Keratinocyte (primary cell): ENCODE measurements around the gene OLFML2A.
"Not testable (repeated sequence)": the region's sequence is repeated elsewhere in the genome, so short reads cannot be mapped to it uniquely, and the experiment has no call there.

Source experiments
- EZH2 ChIP-seq: IDR thresholded peaks from one replicate; pipeline ENCODE4 v1.6.1; 2012; ENCODE audit warnings: inconsistent platforms, mild to moderate bottlenecking, low read length, moderate library complexity
- TF ChIP-seq, protein P1 (sequence below), 3 experiments: IDR thresholded peaks in 1 of 3; conservative IDR thresholded peaks in 1 of 3; optimal IDR thresholded peaks in 1 of 3; 2 replicates in 2 of 3; 3 replicates in 1 of 3; pipeline versions ENCODE3 to v1.5.1; 2011; ENCODE audit warnings: low read length in 3 of 3, mild to moderate bottlenecking in 3 of 3, moderate library complexity in 2 of 3, control low read depth in 1 of 3, inconsistent platforms in 1 of 3; ENCODE audit not compliant: insufficient read depth in 2 of 3; ENCODE audit errors: extremely low read depth in 1 of 3

GRCh38 chr9:124738075-124738474, 38.9 kb upstream of the OLFML2A start:
- TF ChIP-seq, protein P1, sequence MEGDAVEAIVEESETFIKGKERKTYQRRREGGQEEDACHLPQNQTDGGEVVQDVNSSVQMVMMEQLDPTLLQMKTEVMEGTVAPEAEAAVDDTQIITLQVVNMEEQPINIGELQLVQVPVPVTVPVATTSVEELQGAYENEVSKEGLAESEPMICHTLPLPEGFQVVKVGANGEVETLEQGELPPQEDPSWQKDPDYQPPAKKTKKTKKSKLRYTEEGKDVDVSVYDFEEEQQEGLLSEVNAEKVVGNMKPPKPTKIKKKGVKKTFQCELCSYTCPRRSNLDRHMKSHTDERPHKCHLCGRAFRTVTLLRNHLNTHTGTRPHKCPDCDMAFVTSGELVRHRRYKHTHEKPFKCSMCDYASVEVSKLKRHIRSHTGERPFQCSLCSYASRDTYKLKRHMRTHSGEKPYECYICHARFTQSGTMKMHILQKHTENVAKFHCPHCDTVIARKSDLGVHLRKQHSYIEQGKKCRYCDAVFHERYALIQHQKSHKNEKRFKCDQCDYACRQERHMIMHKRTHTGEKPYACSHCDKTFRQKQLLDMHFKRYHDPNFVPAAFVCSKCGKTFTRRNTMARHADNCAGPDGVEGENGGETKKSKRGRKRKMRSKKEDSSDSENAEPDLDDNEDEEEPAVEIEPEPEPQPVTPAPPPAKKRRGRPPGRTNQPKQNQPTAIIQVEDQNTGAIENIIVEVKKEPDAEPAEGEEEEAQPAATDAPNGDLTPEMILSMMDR (optimal IDR thresholded peaks at IDR 0.05 in 1 of 3, IDR thresholded peaks at IDR 0.05 in 1 of 3, conservative IDR thresholded peaks at IDR 0.05 in 1 of 3; ENCODE audit: extremely low read depth in 1 of 3, insufficient read depth in 2 of 3, low read length in 3 of 3), result not testable (repeated sequence)
- TF ChIP-seq EZH2, result not testable (repeated sequence)
